Erythroblast (primary cell): ENCODE measurements around the gene AMMECR1.

Experiments used
- GATA1 ChIP-seq: IDR thresholded peaks from 2 replicates; pipeline ENCODE4 v1.6.1; 2011; ENCODE audit warnings: low read depth, mild to moderate bottlenecking, control low read depth, low read length, moderate library complexity
- POLR2A ChIP-seq: IDR thresholded peaks from 2 replicates; pipeline ENCODE4 v1.6.1; 2011; ENCODE audit warnings: mild to moderate bottlenecking, low read length

DNA sequence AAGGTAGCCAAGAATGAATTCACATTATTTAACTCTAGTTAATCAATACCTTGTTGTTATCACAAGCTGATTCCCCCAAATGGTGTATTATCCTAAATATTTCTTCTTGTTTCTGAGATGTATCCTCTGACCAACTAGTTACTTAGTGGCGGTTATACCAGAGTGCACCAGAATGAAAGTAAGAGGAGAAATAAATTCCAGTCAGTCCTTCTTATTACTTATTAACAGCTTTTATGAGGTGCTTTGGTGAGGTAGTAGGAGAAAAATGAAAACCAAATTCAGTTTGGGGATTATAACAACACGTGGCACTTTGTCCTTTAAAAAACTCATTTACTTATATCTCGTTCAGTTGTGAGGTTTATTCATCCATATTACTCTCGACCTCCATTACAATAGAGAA is 101.9 kb downstream of the AMMECR1 start:
- TF ChIP-seq GATA1 (no peak), POLR2A (no peak)
